Measurements from ENCODE around the gene RAD52.
"Not testable (repeated sequence)": the region's sequence is repeated elsewhere in the genome, so short reads cannot be mapped to it uniquely, and the experiment has no call there.

- TF ChIP-seq POLR2A, CTCF (IDR thresholded peaks at IDR 0.05): not testable (repeated sequence)
Measured at GRCh38 chr12:935891-936290, 13.6 kb downstream of the RAD52 start.
